Type B pancreatic cell (in vitro differentiated cells): ENCODE results near the gene CMTM4. TPM values are rescaled to one million over a fixed set of nuclear protein-coding genes. Genes with fewer than 3 reads are reported as not detected.

ENCODE experiments used
- DNase-seq: peaks from one replicate; pipeline ENCODE4 v3.0.0; 2021; ENCODE audit warnings: mixed read lengths; ENCODE audit not compliant: unreplicated experiment; ENCODE audit errors: extremely low spot score
- H3K27ac Mint-ChIP-seq: 2 replicates; pipeline ENCODE4 v1.8.0; 2021; ENCODE audit warnings: mild to moderate bottlenecking, mixed read lengths
- H3K27me3 Mint-ChIP-seq: 2 replicates; pipeline ENCODE4 v1.8.0; 2021; ENCODE audit warnings: mixed read lengths
- H3K36me3 Mint-ChIP-seq: 2 replicates; pipeline ENCODE4 v1.8.0; 2021; ENCODE audit warnings: mixed read lengths
- H3K4me1 Mint-ChIP-seq: one replicate; pipeline ENCODE4 v1.8.0; 2021; ENCODE audit warnings: mixed read lengths; ENCODE audit not compliant: unreplicated experiment
- H3K4me3 Mint-ChIP-seq: 2 replicates; pipeline ENCODE4 v1.8.0; 2021; ENCODE audit warnings: mild to moderate bottlenecking, mixed read lengths
- H3K9me3 Mint-ChIP-seq: 2 replicates; pipeline ENCODE4 v1.8.0; 2021; ENCODE audit warnings: mixed read lengths
- total RNA-seq: library from RNA; stranded (reverse); gene quantifications from 2 replicates; pipeline ENCODE4 v1.2.1, GENCODE V29; 2021; ENCODE audit warnings: low replicate concordance
- TF ChIP-seq, protein P1 (sequence below): fragments of 200-600 bp; sonication (generic); conservative IDR thresholded peaks from 2 replicates; pipeline ENCODE4 v1.5.0; 2021; ENCODE audit warnings: antibody characterized with exemption, mild to moderate bottlenecking

CMTM4 gene
- total RNA-seq, 1 donor from 2014 or later = 64.4 TPM

GRCh38 chr16:66705790-66706505 is 9.4 kb upstream of the CMTM4 start:
- Mint-ChIP-seq H3K4me1 (no peaks in the 10 kb centered on the region), H3K36me3 (no peaks in the 10 kb centered on the region), H3K9me3 (no peaks in the 10 kb centered on the region), H3K4me3 (no peak overlapping the region), H3K27ac (no peak overlapping the region), H3K27me3 (peaks cover 12% of the 10 kb centered on the region)
- TF ChIP-seq, protein P1, sequence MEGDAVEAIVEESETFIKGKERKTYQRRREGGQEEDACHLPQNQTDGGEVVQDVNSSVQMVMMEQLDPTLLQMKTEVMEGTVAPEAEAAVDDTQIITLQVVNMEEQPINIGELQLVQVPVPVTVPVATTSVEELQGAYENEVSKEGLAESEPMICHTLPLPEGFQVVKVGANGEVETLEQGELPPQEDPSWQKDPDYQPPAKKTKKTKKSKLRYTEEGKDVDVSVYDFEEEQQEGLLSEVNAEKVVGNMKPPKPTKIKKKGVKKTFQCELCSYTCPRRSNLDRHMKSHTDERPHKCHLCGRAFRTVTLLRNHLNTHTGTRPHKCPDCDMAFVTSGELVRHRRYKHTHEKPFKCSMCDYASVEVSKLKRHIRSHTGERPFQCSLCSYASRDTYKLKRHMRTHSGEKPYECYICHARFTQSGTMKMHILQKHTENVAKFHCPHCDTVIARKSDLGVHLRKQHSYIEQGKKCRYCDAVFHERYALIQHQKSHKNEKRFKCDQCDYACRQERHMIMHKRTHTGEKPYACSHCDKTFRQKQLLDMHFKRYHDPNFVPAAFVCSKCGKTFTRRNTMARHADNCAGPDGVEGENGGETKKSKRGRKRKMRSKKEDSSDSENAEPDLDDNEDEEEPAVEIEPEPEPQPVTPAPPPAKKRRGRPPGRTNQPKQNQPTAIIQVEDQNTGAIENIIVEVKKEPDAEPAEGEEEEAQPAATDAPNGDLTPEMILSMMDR = no peak
- no peak for DNase-seq

DNA sequence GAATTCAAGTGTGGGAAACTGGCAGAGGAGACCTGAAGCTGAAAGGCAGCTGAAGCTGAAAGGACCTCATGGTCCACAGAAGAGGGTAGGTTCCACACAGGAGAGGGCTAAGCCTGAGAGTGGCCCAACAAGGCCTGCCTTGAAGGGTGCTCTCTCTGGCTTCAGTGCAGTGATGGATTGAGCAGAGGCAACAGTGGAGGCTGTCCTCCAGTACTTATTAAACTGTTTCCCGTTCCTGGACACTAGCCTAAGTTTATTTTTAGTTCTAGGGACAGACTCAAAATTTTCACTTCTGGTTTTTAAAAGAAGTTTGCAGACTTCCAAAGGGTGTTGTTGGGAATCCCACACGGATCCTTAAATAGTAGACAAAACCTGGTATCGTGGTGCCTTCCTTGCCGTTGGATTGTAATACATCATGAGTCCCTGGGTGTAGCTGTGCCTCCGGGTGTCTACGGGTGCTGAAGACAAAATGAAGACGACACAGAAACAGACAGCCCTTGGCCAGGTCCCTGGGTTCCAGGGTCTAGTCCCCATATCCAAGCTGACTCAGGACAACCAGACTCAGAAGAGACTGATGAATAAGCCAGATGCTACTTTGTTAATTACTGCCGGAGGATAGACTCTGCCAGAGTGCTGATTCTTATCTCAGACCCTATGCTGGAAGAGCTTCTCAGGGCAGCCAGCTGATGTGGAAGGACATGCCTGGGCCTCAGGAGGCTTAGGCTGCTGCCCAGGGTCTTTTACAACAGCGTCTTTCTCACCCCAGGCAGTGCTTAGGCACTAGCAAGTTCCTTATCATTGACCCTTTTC is 7.1 kb upstream of the CMTM4 start:
- DNase-seq = no peak
- Mint-ChIP-seq H3K36me3 (no peaks in the 10 kb centered on the region), H3K4me3 (no peak overlapping the region), H3K27ac (no peak overlapping the region), H3K9me3 (no peaks in the 10 kb centered on the region), H3K4me1 (no peaks in the 10 kb centered on the region), H3K27me3 (peaks cover 9% of the 10 kb centered on the region)
- TF ChIP-seq, protein P1 = no peak

DNA sequence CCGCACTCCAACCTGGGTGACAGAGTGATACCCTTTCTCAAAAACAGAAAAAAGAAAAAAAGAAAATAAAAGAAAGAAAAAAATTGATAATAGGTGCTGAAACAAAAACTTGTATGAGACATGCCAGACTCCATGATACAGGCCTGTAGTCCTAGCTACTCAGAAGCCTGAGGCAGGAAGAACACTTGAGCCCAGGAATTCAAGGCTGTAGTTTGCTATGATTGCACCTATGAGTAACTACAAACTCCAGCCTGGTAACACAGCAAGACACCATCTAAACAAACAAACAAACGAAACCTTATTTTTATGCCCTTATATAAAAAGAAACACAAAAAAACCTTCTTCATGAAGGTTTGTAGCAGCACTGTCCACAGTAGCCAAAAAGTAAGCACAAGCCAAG is 5.0 kb upstream of the CMTM4 start:
- Mint-ChIP-seq H3K27ac (no peak overlapping the region), H3K36me3 (no peaks in the 10 kb centered on the region), H3K4me3 (no peak overlapping the region), H3K27me3 (peaks cover 6% of the 10 kb centered on the region), H3K4me1 (no peaks in the 10 kb centered on the region), H3K9me3 (no peaks in the 10 kb centered on the region)
- TF ChIP-seq, protein P1 = no peak
- no peak for DNase-seq

- H3K36me3 Mint-ChIP-seq = no peaks in the 10 kb centered on the region
- H3K27me3 Mint-ChIP-seq = peaks cover 6% of the 10 kb centered on the region
- no peaks in the 10 kb centered on the region for H3K4me1 Mint-ChIP-seq
- DNase-seq = no peak
- TF ChIP-seq, protein P1 = no peak
- H3K9me3 Mint-ChIP-seq = no peaks in the 10 kb centered on the region
- no peak overlapping the region for H3K27ac Mint-ChIP-seq
- H3K4me3 Mint-ChIP-seq = no peak overlapping the region
Measured at GRCh38 chr16:66701026-66701425, 4.5 kb upstream of the CMTM4 start.

GRCh38 chr16:66699898-66700297 is 3.4 kb upstream of the CMTM4 start:
- H3K9me3 Mint-ChIP-seq = no peaks in the 10 kb centered on the region
- peaks cover 5% of the 10 kb centered on the region for H3K4me1 Mint-ChIP-seq
- no peak overlapping the region for H3K27ac Mint-ChIP-seq
- TF ChIP-seq, protein P1 = no peak
- peaks cover 6% of the 10 kb centered on the region for H3K27me3 Mint-ChIP-seq
- no peak overlapping the region for H3K4me3 Mint-ChIP-seq
- no peaks in the 10 kb centered on the region for H3K36me3 Mint-ChIP-seq
- no peak for DNase-seq
